ENCODE data around the gene KCNT2. TPM values are rescaled to one million over a fixed set of nuclear protein-coding genes. Genes with fewer than 3 reads are reported as not detected.

KCNT2 gene
- total RNA-seq, 6 donors from 2014 or later, result 2.7 to 9.9 (median 5.9) TPM

DNA sequence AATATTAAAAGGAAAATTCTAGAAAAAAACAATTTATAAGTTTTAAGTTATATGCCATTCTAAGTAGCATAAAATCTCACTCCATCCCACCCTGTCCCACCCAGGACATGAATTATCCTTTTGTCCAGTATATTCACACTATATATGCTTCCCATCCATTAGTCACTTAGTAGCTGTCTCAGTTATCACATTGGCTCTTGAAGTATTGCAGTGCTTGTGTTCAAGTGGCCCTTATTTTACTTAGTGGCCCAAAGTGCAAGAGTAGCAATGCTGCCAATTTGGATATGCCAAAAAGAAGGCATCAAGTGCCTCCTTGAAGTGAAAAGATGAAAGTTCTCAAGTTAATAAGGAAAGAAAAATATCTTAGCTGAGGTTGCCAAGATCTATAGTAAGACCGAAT, 192.3 kb downstream of the KCNT2 start:
- Histone ChIP-seq H3K36me3 (no peaks in the 10 kb centered on the region), H3K9me3 (no peaks in the 10 kb centered on the region), H3K4me3 (no peak overlapping the region), H3K4me1 (no peaks in the 10 kb centered on the region), H3K27ac (no peak overlapping the region), H3K27me3 (no peaks in the 10 kb centered on the region)
- TF ChIP-seq POLR2AphosphoS5 (IDR thresholded peaks at IDR 0.05) (no peak), EP300 (IDR thresholded peaks at IDR 0.05) (no peak), POLR2A (IDR thresholded peaks at IDR 0.05) (no peak)
- TF ChIP-seq, protein P1, sequence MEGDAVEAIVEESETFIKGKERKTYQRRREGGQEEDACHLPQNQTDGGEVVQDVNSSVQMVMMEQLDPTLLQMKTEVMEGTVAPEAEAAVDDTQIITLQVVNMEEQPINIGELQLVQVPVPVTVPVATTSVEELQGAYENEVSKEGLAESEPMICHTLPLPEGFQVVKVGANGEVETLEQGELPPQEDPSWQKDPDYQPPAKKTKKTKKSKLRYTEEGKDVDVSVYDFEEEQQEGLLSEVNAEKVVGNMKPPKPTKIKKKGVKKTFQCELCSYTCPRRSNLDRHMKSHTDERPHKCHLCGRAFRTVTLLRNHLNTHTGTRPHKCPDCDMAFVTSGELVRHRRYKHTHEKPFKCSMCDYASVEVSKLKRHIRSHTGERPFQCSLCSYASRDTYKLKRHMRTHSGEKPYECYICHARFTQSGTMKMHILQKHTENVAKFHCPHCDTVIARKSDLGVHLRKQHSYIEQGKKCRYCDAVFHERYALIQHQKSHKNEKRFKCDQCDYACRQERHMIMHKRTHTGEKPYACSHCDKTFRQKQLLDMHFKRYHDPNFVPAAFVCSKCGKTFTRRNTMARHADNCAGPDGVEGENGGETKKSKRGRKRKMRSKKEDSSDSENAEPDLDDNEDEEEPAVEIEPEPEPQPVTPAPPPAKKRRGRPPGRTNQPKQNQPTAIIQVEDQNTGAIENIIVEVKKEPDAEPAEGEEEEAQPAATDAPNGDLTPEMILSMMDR (IDR thresholded peaks at IDR 0.05), result no peak
- no peak for DNase-seq
- no peak for ATAC-seq (ENCODE audit: low FRiP score in 2 of 2)
- 62 to 66% methylated on average over 1 of the region's 1 CpG for WGBS, 2 donors

DNA sequence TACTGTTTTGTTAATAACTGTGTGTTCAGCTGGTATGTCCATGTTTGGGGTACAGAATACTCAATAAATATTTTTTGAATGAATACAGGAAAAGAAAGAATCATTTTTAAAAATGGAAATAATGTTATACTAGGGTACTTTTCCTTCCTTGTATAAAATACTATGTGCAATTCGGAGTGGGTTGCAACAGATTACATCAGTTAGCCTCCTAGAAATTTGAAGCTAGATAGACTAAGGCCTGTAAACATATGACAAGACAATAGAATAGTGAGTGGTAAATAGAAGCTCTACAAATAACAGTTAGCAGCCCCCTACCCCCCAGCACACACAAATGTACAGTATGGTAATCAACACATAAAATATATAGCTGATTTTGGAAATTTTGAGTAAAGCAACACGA, 195.9 kb downstream of the KCNT2 start:
- H3K36me3 ChIP-seq, result no peaks in the 10 kb centered on the region
- no peak for TF ChIP-seq EP300 (IDR thresholded peaks at IDR 0.05)
- TF ChIP-seq, protein P1 (IDR thresholded peaks at IDR 0.05), result no peak
- no peak for TF ChIP-seq POLR2AphosphoS5 (IDR thresholded peaks at IDR 0.05)
- no peak for TF ChIP-seq POLR2A (IDR thresholded peaks at IDR 0.05)
- no peak overlapping the region for H3K4me3 ChIP-seq
- ATAC-seq (ENCODE audit: low FRiP score in 2 of 2) (no peak), DNase-seq (no peak)
- no peak overlapping the region for H3K27ac ChIP-seq
- H3K4me1 ChIP-seq, result peaks cover 0 to 7% (median 0%) of the 10 kb centered on the region in 4 donors
- 78 to 79% methylated on average over 2 of the region's 2 CpGs for WGBS, 2 donors
- H3K27me3 ChIP-seq, result no peaks in the 10 kb centered on the region
- H3K9me3 ChIP-seq, result no peaks in the 10 kb centered on the region

DNA sequence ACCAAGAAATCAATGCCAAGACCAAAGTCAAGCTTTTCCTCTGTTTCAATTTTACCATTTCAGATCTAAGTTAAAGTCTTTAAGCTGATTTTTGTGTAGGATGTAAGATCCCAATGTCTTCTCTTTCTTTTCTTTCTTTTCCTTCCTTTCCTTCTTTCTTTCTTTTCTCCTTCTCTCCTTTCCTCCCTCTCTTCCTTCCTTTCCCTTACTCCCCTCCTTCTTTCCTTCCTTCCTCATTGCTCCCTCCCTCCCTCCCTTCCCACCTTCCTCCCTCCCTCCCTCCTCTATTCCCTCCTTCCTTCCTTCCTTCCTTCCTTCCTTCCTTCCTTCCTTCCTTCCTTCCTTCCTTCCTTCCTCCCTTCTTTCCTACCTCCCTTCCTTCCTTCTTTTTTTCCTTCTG, 197.5 kb downstream of the KCNT2 start:
- TF ChIP-seq EP300 (IDR thresholded peaks at IDR 0.05), result no peak
- no peak for TF ChIP-seq POLR2A (IDR thresholded peaks at IDR 0.05)

DNA sequence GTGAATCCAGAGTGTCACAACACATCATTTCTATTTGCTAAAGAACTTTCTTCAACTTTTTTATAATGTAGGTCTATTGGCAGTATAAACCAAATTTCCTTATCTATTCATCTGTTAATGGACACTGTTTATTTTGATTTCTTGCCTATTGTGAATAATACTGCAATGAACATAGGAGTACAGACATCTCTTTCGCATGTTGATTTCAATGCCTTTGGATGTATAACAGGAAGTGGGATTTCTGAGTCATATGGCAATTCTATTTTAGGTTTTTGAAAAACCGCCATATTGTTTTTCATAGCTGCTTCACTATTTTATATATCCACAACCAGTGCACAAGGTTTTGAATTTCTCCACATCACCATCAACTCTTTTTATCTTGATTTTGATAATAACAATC, 198.7 kb downstream of the KCNT2 start:
- no peak for DNase-seq
- peaks cover 0 to 12% (median 2%) of the 10 kb centered on the region in 4 donors for H3K4me1 ChIP-seq
- no peaks in the 10 kb centered on the region for H3K27me3 ChIP-seq
- no peaks in the 10 kb centered on the region for H3K9me3 ChIP-seq
- TF ChIP-seq POLR2AphosphoS5 (IDR thresholded peaks at IDR 0.05) (no peak), EP300 (IDR thresholded peaks at IDR 0.05) (no peak), POLR2A (IDR thresholded peaks at IDR 0.05) (no peak)
- TF ChIP-seq, protein P1 (IDR thresholded peaks at IDR 0.05), result no peak
- H3K27ac ChIP-seq, result no peak overlapping the region
- no peak overlapping the region for H3K4me3 ChIP-seq
- 79 to 80% methylated on average over 2 of the region's 2 CpGs for WGBS, 2 donors
- no peaks in the 10 kb centered on the region for H3K36me3 ChIP-seq
- no peak for ATAC-seq (ENCODE audit: low FRiP score in 2 of 2)

More for the DNA sequence above, 197.5 kb downstream of the KCNT2 start:
- ATAC-seq (ENCODE audit: low FRiP score in 2 of 2), result no peak
- Histone ChIP-seq H3K4me3 (no peak overlapping the region), H3K27ac (no peak overlapping the region), H3K4me1 (peaks cover 0 to 12% (median 2%) of the 10 kb centered on the region in 4 donors), H3K36me3 (no peaks in the 10 kb centered on the region), H3K27me3 (no peaks in the 10 kb centered on the region), H3K9me3 (no peaks in the 10 kb centered on the region)
- no peak for DNase-seq

DNA sequence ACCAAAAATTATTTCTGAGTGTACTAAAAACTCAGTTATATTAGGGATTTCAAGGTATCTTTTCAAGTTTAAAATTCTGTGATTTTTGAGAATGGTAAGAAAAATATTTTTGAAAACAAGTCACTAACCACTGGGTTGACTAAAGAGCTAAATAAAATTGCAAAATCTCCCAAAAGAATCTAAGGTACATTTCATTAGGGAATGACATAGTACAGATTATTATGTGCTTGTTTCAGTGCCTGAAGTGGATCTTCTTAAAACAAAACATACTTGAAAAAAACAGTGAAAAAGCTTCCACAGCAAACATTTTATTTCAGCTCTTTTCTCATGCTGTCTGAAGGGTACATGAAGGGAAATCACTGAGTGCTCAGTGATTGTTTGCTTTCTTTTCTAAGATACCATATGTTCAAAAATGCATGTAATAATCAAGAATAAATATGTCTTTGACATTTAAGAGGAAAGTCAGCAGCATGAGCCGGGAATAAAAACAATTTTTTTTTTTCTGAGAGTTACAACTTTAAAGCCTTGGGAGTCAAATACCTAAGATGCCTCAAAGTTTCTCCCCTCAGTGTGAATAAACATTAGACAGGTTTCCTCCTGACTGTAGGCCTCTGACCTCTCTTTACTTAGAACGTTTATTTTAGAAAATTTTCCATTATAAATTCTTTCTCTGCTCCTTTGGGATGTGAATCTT, 200.7 kb downstream of the KCNT2 start:
- 20 to 22% methylated on average over 2 of the region's 2 CpGs for WGBS, 2 donors
- no peaks in the 10 kb centered on the region for H3K27me3 ChIP-seq
- no peaks in the 10 kb centered on the region for H3K9me3 ChIP-seq
- no peaks in the 10 kb centered on the region for H3K36me3 ChIP-seq
- ATAC-seq (ENCODE audit: low FRiP score in 2 of 2), result peak in 1 of 2 donors; percentile 61
- peaks cover 0 to 12% (median 2%) of the 10 kb centered on the region in 4 donors for H3K4me1 ChIP-seq
- TF ChIP-seq, protein P1 (IDR thresholded peaks at IDR 0.05), result no peak
- TF ChIP-seq EP300 (IDR thresholded peaks at IDR 0.05), result no peak
- TF ChIP-seq POLR2A (IDR thresholded peaks at IDR 0.05), result no peak
- no peak for TF ChIP-seq POLR2AphosphoS5 (IDR thresholded peaks at IDR 0.05)
- no peak for DNase-seq
- H3K4me3 ChIP-seq, result no peak overlapping the region
- peak overlapping the region in 3 of 4 donors; percentile 5 to 74 (median 37) for H3K27ac ChIP-seq
